ENCODE results near the gene THSD7B.

THSD7B gene

GRCh38 chr2:136823291-136823690, 57.9 kb downstream of the THSD7B start:
- DNase-seq: no peak

- DNase-seq: no peak
Measured at GRCh38 chr2:136828162-136828561, 62.8 kb downstream of the THSD7B start.

- DNase-seq: no peak
Measured at GRCh38 chr2:136828774-136829173, 63.4 kb downstream of the THSD7B start.

GRCh38 chr2:136844546-136844945, 79.2 kb downstream of the THSD7B start:
- no peak for DNase-seq

GRCh38 chr2:136858656-136859055, 93.3 kb downstream of the THSD7B start:
- no peak for DNase-seq

GRCh38 chr2:136860443-136860958, 95.2 kb downstream of the THSD7B start:
- no peak for DNase-seq

GRCh38 chr2:136863468-136863867, 98.1 kb downstream of the THSD7B start:
- DNase-seq: no peak

GRCh38 chr2:136863874-136864273, 98.5 kb downstream of the THSD7B start:
- no peak for DNase-seq

GRCh38 chr2:136871424-136871823, 106.1 kb downstream of the THSD7B start:
- DNase-seq: no peak

- DNase-seq: no peak
Measured at GRCh38 chr2:136874258-136874657, 108.9 kb downstream of the THSD7B start.

GRCh38 chr2:136891100-136891499, 125.8 kb downstream of the THSD7B start:
- no peak for DNase-seq

GRCh38 chr2:136894007-136894634, 128.8 kb downstream of the THSD7B start:
- no peak for DNase-seq

GRCh38 chr2:136901732-136902131, 136.4 kb downstream of the THSD7B start:
- DNase-seq: no peak

GRCh38 chr2:136905779-136906178, 140.4 kb downstream of the THSD7B start:
- DNase-seq: no peak

- DNase-seq: no peak
Measured at GRCh38 chr2:136909777-136910176, 144.4 kb downstream of the THSD7B start.

GRCh38 chr2:136916131-136916530, 150.8 kb downstream of the THSD7B start:
- no peak for DNase-seq

GRCh38 chr2:136917411-136917881, 152.1 kb downstream of the THSD7B start:
- no peak for DNase-seq

- DNase-seq: no peak
Measured at GRCh38 chr2:136919682-136920081, 154.3 kb downstream of the THSD7B start.

- no peak for DNase-seq
Measured at GRCh38 chr2:136920652-136921333, 155.4 kb downstream of the THSD7B start.

GRCh38 chr2:136927156-136927555, 161.8 kb downstream of the THSD7B start:
- DNase-seq: no peak

GRCh38 chr2:136929531-136929930, 164.2 kb downstream of the THSD7B start:
- DNase-seq: no peak

- DNase-seq: no peak
Measured at GRCh38 chr2:136932700-136933099, 167.4 kb downstream of the THSD7B start.

GRCh38 chr2:136935119-136935518, 169.8 kb downstream of the THSD7B start:
- DNase-seq: no peak

GRCh38 chr2:136956050-136956449, 190.7 kb downstream of the THSD7B start:
- no peak for DNase-seq
